ENCODE results near the gene KPTN.

DNA sequence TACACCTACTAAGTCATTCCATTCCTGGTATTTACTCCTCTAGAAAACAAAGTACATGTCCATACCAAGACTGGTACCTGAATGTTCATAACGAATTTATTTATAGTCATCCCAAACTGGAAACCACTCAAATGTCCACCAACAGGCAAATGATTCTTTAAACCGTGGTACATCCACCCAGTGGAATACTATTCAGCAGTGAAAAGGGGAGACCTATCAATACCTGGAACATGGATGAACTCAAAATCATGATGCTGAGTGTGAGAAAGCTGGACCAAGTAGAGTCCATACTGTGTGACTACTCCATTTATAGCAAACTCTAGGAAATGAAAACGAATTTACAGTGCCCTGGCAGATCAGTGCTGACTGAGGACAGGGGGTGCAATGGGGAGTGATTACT, 42.8 kb upstream of the KPTN start:
- TF ChIP-seq, protein P1, sequence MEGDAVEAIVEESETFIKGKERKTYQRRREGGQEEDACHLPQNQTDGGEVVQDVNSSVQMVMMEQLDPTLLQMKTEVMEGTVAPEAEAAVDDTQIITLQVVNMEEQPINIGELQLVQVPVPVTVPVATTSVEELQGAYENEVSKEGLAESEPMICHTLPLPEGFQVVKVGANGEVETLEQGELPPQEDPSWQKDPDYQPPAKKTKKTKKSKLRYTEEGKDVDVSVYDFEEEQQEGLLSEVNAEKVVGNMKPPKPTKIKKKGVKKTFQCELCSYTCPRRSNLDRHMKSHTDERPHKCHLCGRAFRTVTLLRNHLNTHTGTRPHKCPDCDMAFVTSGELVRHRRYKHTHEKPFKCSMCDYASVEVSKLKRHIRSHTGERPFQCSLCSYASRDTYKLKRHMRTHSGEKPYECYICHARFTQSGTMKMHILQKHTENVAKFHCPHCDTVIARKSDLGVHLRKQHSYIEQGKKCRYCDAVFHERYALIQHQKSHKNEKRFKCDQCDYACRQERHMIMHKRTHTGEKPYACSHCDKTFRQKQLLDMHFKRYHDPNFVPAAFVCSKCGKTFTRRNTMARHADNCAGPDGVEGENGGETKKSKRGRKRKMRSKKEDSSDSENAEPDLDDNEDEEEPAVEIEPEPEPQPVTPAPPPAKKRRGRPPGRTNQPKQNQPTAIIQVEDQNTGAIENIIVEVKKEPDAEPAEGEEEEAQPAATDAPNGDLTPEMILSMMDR (CRISPR knock-in tag; IDR thresholded peaks at IDR 0.05), result no peak
- TF ChIP-seq ZNF749 (CRISPR knock-in tag; IDR thresholded peaks at IDR 0.05; ENCODE audit: borderline replicate concordance), result no peak
- TF ChIP-seq SRF (IDR thresholded peaks at IDR 0.05; ENCODE audit: low read depth, low read length), result no peak
- TF ChIP-seq EZH2 (conservative IDR thresholded peaks at IDR 0.05; ENCODE audit: low read depth, low read length), result no peak
- TF ChIP-seq, protein P2, sequence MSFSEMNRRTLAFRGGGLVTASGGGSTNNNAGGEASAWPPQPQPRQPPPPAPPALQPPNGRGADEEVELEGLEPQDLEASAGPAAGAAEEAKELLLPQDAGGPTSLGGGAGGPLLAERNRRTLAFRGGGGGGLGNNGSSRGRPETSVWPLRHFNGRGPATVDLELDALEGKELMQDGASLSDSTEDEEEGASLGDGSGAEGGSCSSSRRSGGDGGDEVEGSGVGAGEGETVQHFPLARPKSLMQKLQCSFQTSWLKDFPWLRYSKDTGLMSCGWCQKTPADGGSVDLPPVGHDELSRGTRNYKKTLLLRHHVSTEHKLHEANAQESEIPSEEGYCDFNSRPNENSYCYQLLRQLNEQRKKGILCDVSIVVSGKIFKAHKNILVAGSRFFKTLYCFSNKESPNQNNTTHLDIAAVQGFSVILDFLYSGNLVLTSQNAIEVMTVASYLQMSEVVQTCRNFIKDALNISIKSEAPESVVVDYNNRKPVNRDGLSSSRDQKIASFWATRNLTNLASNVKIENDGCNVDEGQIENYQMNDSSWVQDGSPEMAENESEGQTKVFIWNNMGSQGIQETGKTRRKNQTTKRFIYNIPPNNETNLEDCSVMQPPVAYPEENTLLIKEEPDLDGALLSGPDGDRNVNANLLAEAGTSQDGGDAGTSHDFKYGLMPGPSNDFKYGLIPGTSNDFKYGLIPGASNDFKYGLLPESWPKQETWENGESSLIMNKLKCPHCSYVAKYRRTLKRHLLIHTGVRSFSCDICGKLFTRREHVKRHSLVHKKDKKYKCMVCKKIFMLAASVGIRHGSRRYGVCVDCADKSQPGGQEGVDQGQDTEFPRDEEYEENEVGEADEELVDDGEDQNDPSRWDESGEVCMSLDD (CRISPR knock-in tag; IDR thresholded peaks at IDR 0.05; ENCODE audit: borderline replicate concordance), result no peak
- no peak for TF ChIP-seq POLR2A (IDR thresholded peaks at IDR 0.05; ENCODE audit: insufficient read depth in 1 of 2, low read depth in 2 of 2, low read length in 2 of 2)
- TF ChIP-seq TBX3 (IDR thresholded peaks at IDR 0.05; ENCODE audit: borderline replicate concordance), result no peak
- TF ChIP-seq, protein P3, sequence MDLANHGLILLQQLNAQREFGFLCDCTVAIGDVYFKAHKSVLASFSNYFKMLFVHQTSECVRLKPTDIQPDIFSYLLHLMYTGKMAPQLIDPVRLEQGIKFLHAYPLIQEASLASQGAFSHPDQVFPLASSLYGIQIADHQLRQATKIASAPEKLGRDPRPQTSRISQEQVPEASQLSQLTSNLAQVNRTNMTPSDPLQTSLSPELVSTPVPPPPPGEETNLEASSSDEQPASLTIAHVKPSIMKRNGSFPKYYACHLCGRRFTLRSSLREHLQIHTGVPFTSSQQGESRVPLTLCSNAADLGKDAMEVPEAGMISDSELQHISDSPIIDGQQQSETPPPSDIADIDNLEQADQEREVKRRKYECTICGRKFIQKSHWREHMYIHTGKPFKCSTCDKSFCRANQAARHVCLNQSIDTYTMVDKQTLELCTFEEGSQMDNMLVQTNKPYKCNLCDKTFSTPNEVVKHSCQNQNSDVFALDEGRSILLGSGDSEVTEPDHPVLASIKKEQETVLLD (CRISPR knock-in tag; IDR thresholded peaks at IDR 0.05; ENCODE audit: low read depth), result no peak
- TF ChIP-seq TARDBP (CRISPR knock-in tag; IDR thresholded peaks at IDR 0.05), result no peak
- TF ChIP-seq JUNB (CRISPR knock-in tag; IDR thresholded peaks at IDR 0.05; ENCODE audit: borderline replicate concordance), result no peak
- TF ChIP-seq ETV6 (CRISPR knock-in tag; conservative IDR thresholded peaks at IDR 0.05), result no peak
